CD14-positive monocyte (primary cell): ENCODE results near the gene RASGRP3. TPM values are rescaled to one million over a fixed set of nuclear protein-coding genes. Genes with fewer than 3 reads are reported as not detected.

Experiments used
- DNase-seq, 3 donors: peaks; one replicate each; pipeline ENCODE4 v3.0.0-alpha.2; 2011 to 2022
- H2AFZ ChIP-seq: 2 replicates; pipeline ENCODE4 v1.6.0; 2012; ENCODE audit warnings: mild to moderate bottlenecking, low read depth, low read length, inconsistent platforms; ENCODE audit not compliant: insufficient read depth, poor library complexity, severe bottlenecking
- H3K27ac ChIP-seq, 2 donors: 1 replicate in 1 of 2; 2 replicates in 1 of 2; pipeline ENCODE4 v1.5.1; 2012 to 2013; ENCODE audit warnings: low read length in 2 of 2, control low read depth in 1 of 2, inconsistent platforms in 1 of 2, low read depth in 1 of 2, mild to moderate bottlenecking in 1 of 2
- H3K27me3 ChIP-seq, 2 donors: one replicate each; pipeline versions ENCODE4 v1.6.0 to v1.6.1; 2011 to 2013; ENCODE audit warnings: low read length in 2 of 2; ENCODE audit not compliant: control insufficient read depth in 2 of 2, insufficient read depth in 2 of 2
- H3K36me3 ChIP-seq, 2 donors: replicated peaks in 1 of 2; 1 replicate in 1 of 2; 2 replicates in 1 of 2; pipeline versions ENCODE4 v1.5.1 to v1.6.1; 2012 to 2013; ENCODE audit warnings: low read length in 2 of 2, control low read depth in 1 of 2, inconsistent platforms in 1 of 2, mild to moderate bottlenecking in 1 of 2; ENCODE audit not compliant: insufficient read depth in 2 of 2, control insufficient read depth in 1 of 2
- H3K4me1 ChIP-seq, 2 donors: 1 replicate in 1 of 2; 2 replicates in 1 of 2; pipeline versions ENCODE4 v1.5.1 to v1.6.1; 2012 to 2013; ENCODE audit warnings: low read length in 2 of 2, control low read depth in 1 of 2, inconsistent platforms in 1 of 2, mild to moderate bottlenecking in 1 of 2, moderate library complexity in 1 of 2; ENCODE audit not compliant: insufficient read depth in 2 of 2, control insufficient read depth in 1 of 2
- H3K4me2 ChIP-seq: replicated peaks from 2 replicates; pipeline ENCODE3; 2012; ENCODE audit warnings: low read length, moderate library complexity, mild to moderate bottlenecking; ENCODE audit not compliant: poor library complexity, severe bottlenecking; ENCODE audit errors: extremely low read depth
- H3K4me3 ChIP-seq, 3 experiments: fragments of 200-600 bp in 1 of 3; sonication (generic) in 1 of 3; replicated peaks in 1 of 3; 1 replicate in 2 of 3; 2 replicates in 1 of 3; pipeline ENCODE4 v1.5.1; 2011 to 2013; ENCODE audit warnings: low read length in 3 of 3, mild to moderate bottlenecking in 3 of 3, control low read depth in 2 of 3, low read depth in 2 of 3, inconsistent platforms in 1 of 3, moderate library complexity in 1 of 3
- H3K79me2 ChIP-seq: 2 replicates; pipeline ENCODE4 v1.6.0; 2012; ENCODE audit warnings: mild to moderate bottlenecking, control low read depth, inconsistent platforms, low read length, moderate library complexity; ENCODE audit not compliant: insufficient read depth
- H3K9ac ChIP-seq: 2 replicates; pipeline ENCODE4 v1.6.0; 2017; ENCODE audit warnings: low read length, mild to moderate bottlenecking; ENCODE audit not compliant: insufficient read depth, poor library complexity, severe bottlenecking
- H3K9me3 ChIP-seq, 2 donors: replicated peaks in 1 of 2; 1 replicate in 1 of 2; 2 replicates in 1 of 2; pipeline versions ENCODE4 v1.5.1 to v1.6.1; 2012 to 2013; ENCODE audit warnings: low read length in 2 of 2, control low read depth in 1 of 2; ENCODE audit not compliant: control insufficient read depth in 1 of 2, insufficient read depth in 1 of 2
- H4K20me1 ChIP-seq: 2 replicates; pipeline ENCODE4 v1.6.0; 2012; ENCODE audit warnings: mild to moderate bottlenecking, low read length, control low read depth, moderate library complexity; ENCODE audit not compliant: insufficient read depth
- H3K27ac Mint-ChIP-seq, 7 donors: one replicate each; pipeline ENCODE4 v1.8.0; 2020; ENCODE audit warnings: mild to moderate bottlenecking in 7 of 7, mixed read lengths in 7 of 7, moderate library complexity in 6 of 7, inconsistent platforms in 2 of 7
- H3K27me3 Mint-ChIP-seq, 3 donors: one replicate each; pipeline ENCODE4 v1.8.0; 2021 to 2022; ENCODE audit warnings: low read depth in 3 of 3, mild to moderate bottlenecking in 3 of 3, mixed read lengths in 3 of 3, moderate library complexity in 3 of 3, inconsistent platforms in 1 of 3
- H3K36me3 Mint-ChIP-seq, 2 donors: one replicate each; pipeline ENCODE4 v1.8.0; 2020; ENCODE audit warnings: mixed read lengths in 2 of 2, inconsistent platforms in 1 of 2, mild to moderate bottlenecking in 1 of 2
- H3K4me1 Mint-ChIP-seq: one replicate; pipeline ENCODE4 v1.8.0; 2020; ENCODE audit warnings: mild to moderate bottlenecking, mixed read lengths
- H3K4me3 Mint-ChIP-seq, 2 donors: one replicate each; pipeline ENCODE4 v1.8.0; 2020; ENCODE audit warnings: mild to moderate bottlenecking in 2 of 2, mixed read lengths in 2 of 2, moderate library complexity in 1 of 2
- H3K9me3 Mint-ChIP-seq, 7 donors: one replicate each; pipeline ENCODE4 v1.8.0; 2020 to 2022; ENCODE audit warnings: mixed read lengths in 7 of 7, mild to moderate bottlenecking in 6 of 7, moderate library complexity in 6 of 7, inconsistent platforms in 2 of 7
- CTCF ChIP-seq: fragments of 200-600 bp; IDR thresholded peaks from one replicate; pipeline ENCODE4 v1.8.0; 2022; ENCODE audit warnings: antibody characterized with exemption, mild to moderate bottlenecking
- WGBS: methylation state at CpG from one replicate; pipeline ENCODE4 v1.1.5; 2013; ENCODE audit warnings: missing lambda C conversion rate; ENCODE audit not compliant: insufficient coverage; 5-methylcytosine and 5-hydroxymethylcytosine counted together
- intact Hi-C, 2 donors: fragments of 100-400 bp; cut with micrococcal nuclease; formaldehyde crosslinking; loops; one replicate each; pipeline versions ENCODE4 v1.15.0 to v1.15.1; 2023
- polyA plus RNA-seq, 3 donors: library from polyadenylated mRNA; depleted of rRNA in 1 of 3; unstranded in 2 of 3; stranded (reverse) in 1 of 3; fragments of 300-500 nt in 2 of 3; fragments of >200 nt in 1 of 3; fragmentation: Illumina TruSeq in 2 of 3; gene quantifications; 1 replicate in 2 of 3; 2 replicates in 1 of 3; pipeline ENCODE4 v1.2.3, GENCODE V29; 2012 to 2021

RASGRP3 gene
- polyA plus RNA-seq, 3 donors, result 0.62 to 0.89 (median 0.84) TPM

- Histone ChIP-seq H3K27ac (no peak overlapping the region), H3K79me2 (no peaks in the 10 kb centered on the region), H3K9ac (no peak overlapping the region), H3K36me3 (no peaks in the 10 kb centered on the region), H3K4me3 (no peak overlapping the region), H3K27me3 (no peaks in the 10 kb centered on the region), H4K20me1 (no peaks in the 10 kb centered on the region), H2AFZ (no peak overlapping the region), H3K4me1 (no peaks in the 10 kb centered on the region), H3K9me3 (no peaks in the 10 kb centered on the region), H3K4me2 (no peak overlapping the region)
- WGBS, result 72% methylated on average over 2 of the region's 7 CpGs
- Mint-ChIP-seq H3K4me3 (no peak overlapping the region), H3K27me3 (peaks cover 0 to 3% (median 0%) of the 10 kb centered on the region in 3 donors), H3K9me3 (peaks cover 0 to 7% (median 0%) of the 10 kb centered on the region in 7 donors), H3K27ac (no peak overlapping the region), H3K4me1 (peaks cover 5% of the 10 kb centered on the region), H3K36me3 (no peaks in the 10 kb centered on the region)
- intact Hi-C loops, result no loop called here
- DNase-seq, result no peak
- no peak for TF ChIP-seq CTCF
Measured at GRCh38 chr2:33433279-33434235, 42.9 kb upstream of the RASGRP3 start.

- Histone ChIP-seq H3K27ac (no peak overlapping the region), H3K4me2 (no peak overlapping the region), H2AFZ (no peak overlapping the region), H3K4me3 (no peak overlapping the region), H3K79me2 (no peaks in the 10 kb centered on the region), H3K9me3 (no peaks in the 10 kb centered on the region), H3K4me1 (no peaks in the 10 kb centered on the region), H3K36me3 (no peaks in the 10 kb centered on the region), H4K20me1 (no peaks in the 10 kb centered on the region), H3K27me3 (no peaks in the 10 kb centered on the region), H3K9ac (no peak overlapping the region)
- intact Hi-C loops, result no loop called here
- H3K9me3 Mint-ChIP-seq, result peaks cover 0 to 3% (median 0%) of the 10 kb centered on the region in 7 donors
- H3K4me3 Mint-ChIP-seq, result no peak overlapping the region
- H3K27me3 Mint-ChIP-seq, result peaks cover 0 to 2% (median 0%) of the 10 kb centered on the region in 3 donors
- TF ChIP-seq CTCF, result no peak
- DNase-seq, result no peak
- H3K27ac Mint-ChIP-seq, result no peak overlapping the region
- H3K4me1 Mint-ChIP-seq, result peaks cover 5% of the 10 kb centered on the region
- no peaks in the 10 kb centered on the region for H3K36me3 Mint-ChIP-seq
- 97% methylated on average over 7 of the region's 8 CpGs for WGBS
Measured at GRCh38 chr2:33435518-33435917, 40.9 kb upstream of the RASGRP3 start.
